HEK293T (cell line): Measurements from ENCODE around the gene MX2.

Experiments used
- CTCF ChIA-PET: fragments of 350-600 bp; formaldehyde crosslinking; extraction: SDS; loops from one replicate; lab custom pipeline; 2021; ENCODE audit warnings: antibody characterized with exemption, inconsistent platforms; lab: Yijun Ruan, JAX
- POLR2A ChIA-PET: fragments of 350-600 bp; formaldehyde crosslinking; extraction: SDS; loops from one replicate; lab custom pipeline; 2020; ENCODE audit warnings: antibody characterized with exemption, inconsistent platforms; lab: Yijun Ruan, JAX
- DNase-seq: peaks from one replicate; pipeline ENCODE4 v3.0.0; 2012; ENCODE audit warnings: mixed read lengths; ENCODE audit errors: extremely low spot score
- ARNT ChIP-seq: fragments of 450-650 bp; IDR thresholded peaks from 2 replicates; pipeline ENCODE4 v1.6.1; 2017; ENCODE audit warnings: mild to moderate bottlenecking
- BHLHE40 ChIP-seq: fragments of 450-650 bp; IDR thresholded peaks from 2 replicates; pipeline ENCODE4 v1.6.1; 2016; ENCODE audit warnings: mild to moderate bottlenecking, moderate library complexity, borderline replicate concordance
- CTBP1 ChIP-seq: fragments of 450-650 bp; IDR thresholded peaks from 2 replicates; pipeline ENCODE4 v1.6.1; 2016; ENCODE audit warnings: borderline replicate concordance
- ELF4 ChIP-seq: fragments of 450-650 bp; IDR thresholded peaks from 2 replicates; pipeline ENCODE4 v1.6.1; 2017; ENCODE audit warnings: antibody characterized with exemption
- FOXA1 ChIP-seq: fragments of 450-650 bp; IDR thresholded peaks from 2 replicates; pipeline ENCODE4 v1.6.1; 2016; ENCODE audit warnings: mild to moderate bottlenecking
- FOXK2 ChIP-seq: fragments of 450-650 bp; IDR thresholded peaks from 2 replicates; pipeline ENCODE4 v1.6.1; 2016; ENCODE audit warnings: mild to moderate bottlenecking
- FOXM1 ChIP-seq: fragments of 450-650 bp; IDR thresholded peaks from 2 replicates; pipeline ENCODE4 v1.6.1; 2017; ENCODE audit warnings: mild to moderate bottlenecking, borderline replicate concordance
- HDGF ChIP-seq: fragments of 450-650 bp; IDR thresholded peaks from 2 replicates; pipeline ENCODE4 v1.6.1; 2017; ENCODE audit warnings: antibody characterized with exemption, borderline replicate concordance
- L3MBTL2 ChIP-seq: fragments of 450-650 bp; conservative IDR thresholded peaks from 2 replicates; pipeline ENCODE4 v1.6.1; 2016; ENCODE audit warnings: mild to moderate bottlenecking
- LEF1 ChIP-seq: fragments of 450-650 bp; IDR thresholded peaks from 2 replicates; pipeline ENCODE4 v1.6.1; 2017; ENCODE audit warnings: mild to moderate bottlenecking, borderline replicate concordance
- NFRKB ChIP-seq: fragments of 450-650 bp; IDR thresholded peaks from 2 replicates; pipeline ENCODE4 v1.6.1; 2016; ENCODE audit warnings: mild to moderate bottlenecking, moderate library complexity
- SP1 ChIP-seq: fragments of 450-650 bp; IDR thresholded peaks from 2 replicates; pipeline ENCODE4 v1.6.1; 2017
- SUZ12 ChIP-seq: fragments of 450-650 bp; IDR thresholded peaks from 2 replicates; pipeline ENCODE4 v1.6.1; 2016; ENCODE audit warnings: mild to moderate bottlenecking
- TARDBP ChIP-seq: fragments of 450-650 bp; IDR thresholded peaks from 2 replicates; pipeline ENCODE4 v1.6.1; 2016
- ZNF384 ChIP-seq: fragments of 450-650 bp; IDR thresholded peaks from 2 replicates; pipeline ENCODE4 v1.6.1; 2016
- TF ChIP-seq, protein P1 (sequence below): fragments of 450-650 bp; IDR thresholded peaks from 2 replicates; pipeline ENCODE4 v1.6.1; 2016

The MX2 gene

DNA sequence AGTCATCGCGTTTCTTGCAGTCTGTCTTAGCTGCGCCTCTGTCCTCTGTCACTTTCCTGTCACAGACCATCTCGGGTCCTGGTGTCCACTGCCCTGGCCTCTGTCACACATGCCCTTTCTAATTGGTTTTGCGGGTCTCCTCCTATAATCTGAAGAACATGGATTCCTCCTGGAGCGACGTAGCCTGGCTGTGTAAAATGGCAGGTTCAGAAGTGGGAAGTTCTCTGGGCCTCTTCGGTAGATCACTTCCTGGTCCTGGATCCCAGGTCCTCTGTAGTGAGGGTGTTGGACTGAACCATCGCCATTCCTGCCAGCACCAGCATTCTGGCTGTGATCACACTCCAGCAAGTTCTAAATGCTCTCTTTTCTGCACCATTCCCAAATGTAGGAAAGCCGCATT lies 44.4 kb upstream of the MX2 start:
- TF ChIP-seq FOXA1 (no peak), BHLHE40 (no peak), HDGF (no peak), ZNF384 (no peak), FOXM1 (no peak), SP1 (no peak), ELF4 (no peak), FOXK2 (no peak), ARNT (no peak)
- TF ChIP-seq, protein P1, sequence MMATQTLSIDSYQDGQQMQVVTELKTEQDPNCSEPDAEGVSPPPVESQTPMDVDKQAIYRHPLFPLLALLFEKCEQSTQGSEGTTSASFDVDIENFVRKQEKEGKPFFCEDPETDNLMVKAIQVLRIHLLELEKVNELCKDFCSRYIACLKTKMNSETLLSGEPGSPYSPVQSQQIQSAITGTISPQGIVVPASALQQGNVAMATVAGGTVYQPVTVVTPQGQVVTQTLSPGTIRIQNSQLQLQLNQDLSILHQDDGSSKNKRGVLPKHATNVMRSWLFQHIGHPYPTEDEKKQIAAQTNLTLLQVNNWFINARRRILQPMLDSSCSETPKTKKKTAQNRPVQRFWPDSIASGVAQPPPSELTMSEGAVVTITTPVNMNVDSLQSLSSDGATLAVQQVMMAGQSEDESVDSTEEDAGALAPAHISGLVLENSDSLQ, result no peak
- CTCF ChIA-PET, result interaction anchor here (0.6 kb wide), 1 partner anchor 499 kb away, joined by 3 read pairs; no protein-coding TSS in a partner anchor
- POLR2A ChIA-PET, result no interaction called here
- no peak for DNase-seq

DNA sequence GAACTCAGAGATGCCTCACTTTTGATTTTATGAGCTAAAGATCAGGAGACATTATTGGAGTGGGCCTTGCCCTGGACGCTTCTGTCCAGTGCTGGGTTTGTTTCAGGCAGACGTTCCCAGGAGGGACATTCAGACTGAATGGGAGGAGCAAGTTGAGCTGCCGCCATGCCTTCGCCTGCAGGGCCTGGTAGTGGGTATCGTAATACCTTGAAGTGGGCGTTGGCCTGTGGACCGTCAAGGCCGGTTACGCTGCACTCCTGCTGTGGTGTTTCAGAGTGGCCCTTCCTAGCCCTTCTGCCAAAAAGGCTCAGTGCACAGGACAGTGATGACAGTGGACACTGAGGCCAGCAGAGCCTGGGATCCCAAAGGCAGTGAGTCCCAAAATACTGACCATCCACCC lies 43.6 kb upstream of the MX2 start:
- ChIA-PET CTCF (interaction anchor here (0.6 kb wide), 1 partner anchor 142 kb away, joined by 4 read pairs; no protein-coding TSS in a partner anchor), POLR2A (no interaction called here)
- no peak for DNase-seq
- TF ChIP-seq ELF4 (no peak), HDGF (no peak)

DNA sequence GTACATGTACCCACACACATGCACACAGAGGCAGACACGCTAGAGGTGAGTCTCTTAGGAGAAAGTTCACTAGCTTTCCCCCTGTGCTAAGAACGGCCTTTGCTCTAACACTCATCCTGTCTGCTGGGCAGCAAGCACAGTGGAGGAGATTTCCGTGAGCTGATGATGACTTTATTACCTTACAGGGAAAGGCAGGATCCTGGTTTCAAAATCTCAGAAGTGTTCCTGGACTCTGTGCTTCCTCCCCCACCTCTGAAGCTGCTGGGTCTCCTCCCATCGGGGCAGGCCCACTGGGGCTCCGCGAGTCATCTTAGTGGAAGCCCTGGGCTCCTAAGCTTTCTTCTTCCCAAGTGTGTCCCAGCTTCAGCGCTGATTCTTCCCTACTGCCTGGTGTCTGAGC lies 42.6 kb upstream of the MX2 start:
- TF ChIP-seq SUZ12 (no peak), BHLHE40 (no peak), L3MBTL2 (no peak), CTBP1 (no peak), ZNF384 (no peak), FOXK2 (no peak), FOXA1 (no peak), HDGF (no peak), ELF4 (no peak), NFRKB (no peak), FOXM1 (no peak), ARNT (no peak), SP1 (no peak)
- TF ChIP-seq, protein P1, result no peak
- POLR2A ChIA-PET, result no interaction called here
- CTCF ChIA-PET, result no interaction called here
- DNase-seq, result no peak

DNA sequence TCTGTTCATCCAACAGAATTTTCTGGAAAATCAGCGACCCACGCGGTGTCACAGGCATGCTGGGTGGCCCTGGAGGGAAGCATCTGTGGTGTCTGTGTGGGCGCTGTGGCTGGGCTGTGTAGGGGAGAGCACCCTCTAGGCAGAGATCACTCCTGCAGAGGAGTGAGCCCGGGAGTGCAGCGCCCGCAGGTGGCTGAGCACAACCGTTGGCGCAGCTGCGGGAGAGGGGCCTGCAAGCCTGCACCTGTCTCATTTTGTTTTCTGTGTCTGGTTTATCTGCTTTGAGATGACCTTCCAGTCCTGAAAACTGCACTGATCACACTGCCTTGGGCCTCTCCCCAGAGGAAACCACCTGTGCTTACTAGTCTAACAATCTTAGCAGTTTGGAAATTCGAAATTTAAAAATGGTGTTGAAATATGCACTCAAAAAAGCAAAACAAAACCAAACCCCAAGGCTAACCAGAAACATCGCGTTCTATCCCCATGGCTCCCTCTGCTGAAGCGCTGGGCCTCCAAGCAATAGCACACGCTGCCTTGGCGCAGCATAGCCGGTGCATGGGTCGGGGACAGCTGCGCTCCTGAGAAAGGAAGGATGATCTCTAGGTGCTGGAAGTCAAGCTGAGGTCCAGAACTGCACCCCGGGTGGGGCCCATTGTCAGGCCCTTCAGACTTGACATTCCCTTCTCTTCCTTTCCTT lies 40.5 kb upstream of the MX2 start:
- ChIA-PET POLR2A (no interaction called here), CTCF (no interaction called here)
- TF ChIP-seq FOXM1, result no peak
- TF ChIP-seq CTBP1, result no peak
- no peak for TF ChIP-seq LEF1
- no peak for TF ChIP-seq SUZ12
- no peak for TF ChIP-seq FOXA1
- TF ChIP-seq HDGF, result no peak
- TF ChIP-seq ZNF384, result no peak
- no peak for TF ChIP-seq FOXK2
- no peak for DNase-seq

DNA sequence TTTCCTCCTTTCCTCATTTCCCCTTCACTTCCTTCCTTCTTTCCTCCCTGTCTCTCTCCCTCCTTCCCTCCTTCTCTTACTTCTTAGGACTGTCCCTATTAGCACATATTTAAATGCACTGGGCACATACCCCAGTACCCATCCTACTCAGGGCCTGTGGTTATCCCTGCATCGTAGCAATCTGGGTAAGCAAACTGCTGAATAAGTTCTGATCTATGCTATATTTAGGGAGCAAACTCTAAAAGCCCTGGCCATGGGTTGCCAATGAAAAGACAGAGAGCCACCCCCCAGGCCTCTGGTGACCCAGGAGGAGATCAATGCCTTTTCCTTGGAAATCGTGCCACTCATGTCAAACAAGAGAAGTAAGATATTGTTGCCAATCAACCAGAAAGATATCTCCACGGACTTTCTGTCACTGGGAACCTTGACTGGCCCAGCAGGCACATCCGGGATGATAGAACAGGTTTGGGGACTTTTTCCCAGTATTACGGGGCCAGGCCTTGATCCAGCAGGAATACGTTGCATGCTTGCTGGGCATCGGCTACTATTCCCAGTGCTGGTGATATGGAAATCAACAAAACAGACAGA lies 39.8 kb upstream of the MX2 start:
- TF ChIP-seq CTBP1 (no peak), NFRKB (no peak), BHLHE40 (no peak), SUZ12 (no peak), ELF4 (no peak), FOXA1 (no peak), ARNT (no peak), HDGF (no peak), SP1 (no peak), FOXK2 (no peak), L3MBTL2 (no peak), ZNF384 (no peak), LEF1 (no peak), FOXM1 (no peak), TARDBP (no peak)
- TF ChIP-seq, protein P1, result no peak
- CTCF ChIA-PET, result no interaction called here
- no peak for DNase-seq
- POLR2A ChIA-PET, result no interaction called here

DNA sequence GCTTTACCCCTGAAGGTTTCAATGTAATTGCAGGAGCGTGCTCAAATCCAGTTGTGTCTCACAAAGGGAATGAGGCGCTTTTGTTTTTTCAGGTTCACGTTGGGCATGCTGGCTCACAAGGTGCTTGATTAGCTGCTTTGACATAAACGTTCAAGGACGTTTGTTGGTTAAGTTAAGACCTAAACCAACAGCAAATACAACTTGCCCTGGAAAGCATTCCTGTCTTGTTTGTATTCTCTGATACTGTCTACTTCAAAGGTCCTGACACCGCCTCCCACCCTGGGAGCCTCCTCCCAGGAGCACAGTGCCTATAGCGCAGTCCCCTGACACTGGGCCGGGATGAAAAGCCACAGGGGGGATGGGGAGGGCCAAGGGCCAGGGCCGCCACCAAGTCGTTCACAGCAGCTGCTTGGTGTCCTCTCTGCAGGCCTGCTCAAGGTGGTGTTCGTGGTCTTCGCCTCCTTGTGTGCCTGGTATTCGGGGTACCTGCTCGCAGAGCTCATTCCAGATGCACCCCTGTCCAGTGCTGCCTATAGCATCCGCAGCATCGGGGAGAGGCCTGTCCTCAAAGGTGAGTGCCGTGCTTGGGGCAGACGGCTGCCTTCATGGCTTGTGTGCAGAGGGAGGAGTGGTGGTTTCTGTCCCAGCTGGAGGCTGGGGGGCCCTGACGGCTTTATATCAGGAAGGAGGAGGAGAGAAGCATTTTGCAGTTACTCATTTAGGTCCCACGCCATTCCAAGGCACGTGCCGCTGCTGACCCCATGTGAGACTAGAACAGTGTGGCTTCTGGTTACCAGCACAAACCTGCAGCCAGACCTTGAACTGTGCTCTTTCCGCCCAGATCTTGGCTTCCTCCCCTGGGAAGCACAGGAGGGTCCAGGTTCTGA lies 39.1 kb upstream of the MX2 start:
- CTCF ChIA-PET, result no interaction called here
- TF ChIP-seq FOXK2 (no peak), CTBP1 (no peak), SUZ12 (no peak), ARNT (no peak), NFRKB (no peak), SP1 (no peak), HDGF (no peak), FOXA1 (no peak), ZNF384 (no peak), TARDBP (no peak), FOXM1 (no peak), L3MBTL2 (no peak), LEF1 (no peak), ELF4 (no peak), BHLHE40 (no peak)
- TF ChIP-seq, protein P1, result no peak
- no peak for DNase-seq
- POLR2A ChIA-PET, result no interaction called here
